DMS 273 (cell line): ENCODE data around the gene KIF3A.

Source experiments
- DNase-seq: peaks from one replicate; lab custom pipeline; 2025; ENCODE audit not compliant: unreplicated experiment; lab: John Stamatoyannopoulos, UW

The KIF3A gene

GRCh38 chr5:132736853-132737833 lies at the start of gene KIF3A:
TSS of gene KIF3A (minus strand) at chr5:132737546. CDS start at chr5:132737419, 127 bp downstream.
- DNase-seq = peak; percentile 99

GRCh38 chr5:132787076-132787475 lies 49.7 kb upstream of the KIF3A start:
- DNase-seq = no peak

DNA sequence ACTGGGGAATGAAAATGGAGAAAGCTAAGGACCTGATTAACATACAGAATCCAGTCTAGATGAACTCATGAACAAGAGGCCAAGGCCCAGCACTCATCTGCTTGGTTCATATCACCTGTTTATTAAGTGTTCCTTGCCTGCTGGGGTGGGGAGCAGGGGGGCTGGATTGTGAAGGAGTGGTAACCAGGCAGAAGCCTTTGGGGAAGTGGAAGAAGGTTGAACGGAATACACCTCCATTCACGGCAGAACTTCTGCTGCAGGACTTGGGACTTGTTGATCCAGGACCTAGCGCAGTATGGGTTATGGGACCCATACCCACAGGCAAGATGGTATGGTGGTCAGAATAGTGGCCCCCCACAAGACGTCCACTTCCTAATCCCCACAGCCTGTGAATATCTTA lies 48.5 kb upstream of the KIF3A start:
- DNase-seq = no peak

DNA sequence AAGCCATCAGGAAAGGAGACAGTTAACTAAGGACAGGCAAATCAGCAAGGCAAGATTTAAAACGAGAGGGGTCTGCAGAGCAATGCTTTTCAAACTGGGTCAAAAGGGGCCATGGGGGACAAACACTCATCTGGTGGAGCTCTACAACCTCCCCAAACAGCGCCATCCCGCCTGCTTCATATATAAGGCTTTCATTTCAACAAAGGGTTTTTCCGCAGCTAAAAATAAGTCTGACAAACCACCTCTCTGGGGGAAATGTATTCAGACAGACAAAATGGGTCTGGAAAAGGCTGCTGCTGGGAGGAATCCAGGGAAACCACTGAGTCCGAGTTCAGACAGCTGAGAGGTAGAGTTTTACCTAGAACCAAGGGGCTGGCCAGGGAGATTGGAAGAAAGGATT lies 48.0 kb upstream of the KIF3A start:
- no peak for DNase-seq

- no peak for DNase-seq
These were observed 44.8 kb upstream of the KIF3A start for GRCh38 chr5:132782101-132782500.

DNA sequence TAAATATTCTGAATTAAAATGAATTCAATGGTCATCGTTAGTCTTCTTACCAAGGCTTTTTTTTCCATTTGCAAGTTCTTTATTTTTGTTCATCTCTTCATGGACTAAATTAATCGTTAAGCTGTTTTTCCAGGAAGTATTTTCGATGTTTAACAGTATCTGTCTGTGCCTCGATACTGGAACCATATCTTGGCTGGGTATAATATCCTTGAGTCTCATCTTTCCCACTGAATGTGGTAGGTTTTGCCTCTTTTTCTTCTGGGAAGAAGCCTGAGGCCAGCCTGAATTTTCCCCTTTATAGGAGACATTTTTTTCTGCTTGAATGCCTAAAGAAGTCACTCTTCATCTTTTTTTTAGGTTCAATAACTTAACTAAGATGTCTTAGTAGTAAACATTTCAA lies 43.7 kb upstream of the KIF3A start:
- DNase-seq = no peak

DNA sequence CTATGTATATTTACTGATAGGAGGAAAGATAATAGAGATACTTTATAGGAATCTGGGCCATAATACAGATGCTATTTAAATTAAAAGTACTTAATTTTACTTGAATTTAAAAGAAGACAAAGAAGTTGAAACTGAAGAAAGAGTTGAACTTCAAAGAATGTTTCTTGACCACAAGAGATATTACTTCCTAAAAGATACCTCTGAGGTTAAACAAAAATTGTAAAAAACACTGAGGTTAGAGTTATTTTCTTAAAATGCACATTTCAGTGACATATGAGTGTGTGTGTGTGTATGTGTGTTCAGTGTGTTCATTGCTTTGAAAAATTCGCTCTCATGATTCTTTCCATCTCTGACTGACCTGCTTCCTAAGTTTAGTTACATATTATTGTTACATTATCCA lies 43.2 kb upstream of the KIF3A start:
- DNase-seq = no peak

DNA sequence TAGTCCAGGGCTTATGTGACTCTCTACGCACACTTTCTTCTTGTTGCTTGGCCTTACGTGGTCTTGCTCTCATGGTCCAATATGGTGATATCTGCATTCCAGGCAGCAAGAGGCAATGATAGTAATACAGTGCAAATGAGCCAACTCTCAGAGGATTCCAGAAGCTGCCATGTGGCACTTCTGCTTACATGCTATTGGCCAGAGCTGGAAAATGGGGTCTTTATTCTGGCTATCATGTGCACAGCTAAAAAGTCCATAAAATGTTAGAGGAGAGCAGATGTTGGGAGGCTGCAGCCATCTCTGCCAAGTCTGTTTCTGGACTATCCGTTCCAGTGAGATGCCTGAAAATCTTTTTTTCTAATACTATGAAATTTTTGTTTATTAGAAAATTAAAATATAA lies 42.6 kb upstream of the KIF3A start:
- peak; percentile 21 for DNase-seq

- DNase-seq = no peak
These were observed 41.5 kb upstream of the KIF3A start for GRCh38 chr5:132778856-132779255.

- no peak for DNase-seq
These were observed 40.8 kb upstream of the KIF3A start for GRCh38 chr5:132778129-132778528.

- DNase-seq = peak; percentile 75
These were observed 40.1 kb upstream of the KIF3A start, which contains the start of gene SEPTIN8 for GRCh38 chr5:132777209-132778069. TSS of gene SEPTIN8 (minus strand) at chr5:132777239. CDS start at chr5:132777137, 102 bp downstream.

DNA sequence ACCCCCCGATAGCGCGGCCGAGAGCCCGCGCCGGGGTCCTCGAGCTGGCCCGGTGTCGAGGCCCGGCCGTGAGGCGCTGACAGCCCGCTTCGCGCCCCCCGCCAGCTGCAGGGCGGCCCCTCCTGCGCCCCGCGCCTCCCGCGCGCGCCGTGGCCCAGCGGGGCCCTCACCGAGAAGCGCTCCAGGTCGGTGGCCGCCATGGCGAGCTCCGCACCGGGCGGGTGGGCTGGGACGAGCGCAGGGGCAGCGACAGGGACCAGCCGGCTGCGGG lies 39.5 kb upstream of the KIF3A start:
- DNase-seq = no peak

GRCh38 chr5:132776131-132776937 lies 39.0 kb upstream of the KIF3A start:
- peak; percentile 72 for DNase-seq

GRCh38 chr5:132775476-132775961 lies 38.2 kb upstream of the KIF3A start:
- peak; percentile 52 for DNase-seq

DNA sequence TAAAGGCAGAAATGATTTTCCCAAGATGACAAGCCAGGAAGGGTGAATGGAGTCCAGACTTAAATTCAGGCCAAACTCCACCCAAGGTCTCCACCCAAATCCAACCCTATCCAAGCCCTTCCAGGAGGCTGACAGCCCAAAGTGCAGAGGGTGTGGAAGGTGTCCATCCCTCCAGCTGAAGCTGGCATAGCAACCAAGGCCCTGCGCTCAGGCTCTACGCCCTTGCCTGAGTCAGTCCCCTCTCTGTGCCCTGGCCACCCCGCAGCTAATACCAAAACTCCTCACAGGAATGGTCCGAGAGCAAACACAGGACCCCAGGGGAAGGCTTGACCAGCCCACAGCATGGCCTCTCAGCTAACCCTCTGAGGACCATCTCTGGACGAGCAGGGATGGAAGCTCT lies 37.5 kb upstream of the KIF3A start:
- DNase-seq = no peak

- no peak for DNase-seq
These were observed 37.1 kb upstream of the KIF3A start for GRCh38 chr5:132774406-132774805.

DNA sequence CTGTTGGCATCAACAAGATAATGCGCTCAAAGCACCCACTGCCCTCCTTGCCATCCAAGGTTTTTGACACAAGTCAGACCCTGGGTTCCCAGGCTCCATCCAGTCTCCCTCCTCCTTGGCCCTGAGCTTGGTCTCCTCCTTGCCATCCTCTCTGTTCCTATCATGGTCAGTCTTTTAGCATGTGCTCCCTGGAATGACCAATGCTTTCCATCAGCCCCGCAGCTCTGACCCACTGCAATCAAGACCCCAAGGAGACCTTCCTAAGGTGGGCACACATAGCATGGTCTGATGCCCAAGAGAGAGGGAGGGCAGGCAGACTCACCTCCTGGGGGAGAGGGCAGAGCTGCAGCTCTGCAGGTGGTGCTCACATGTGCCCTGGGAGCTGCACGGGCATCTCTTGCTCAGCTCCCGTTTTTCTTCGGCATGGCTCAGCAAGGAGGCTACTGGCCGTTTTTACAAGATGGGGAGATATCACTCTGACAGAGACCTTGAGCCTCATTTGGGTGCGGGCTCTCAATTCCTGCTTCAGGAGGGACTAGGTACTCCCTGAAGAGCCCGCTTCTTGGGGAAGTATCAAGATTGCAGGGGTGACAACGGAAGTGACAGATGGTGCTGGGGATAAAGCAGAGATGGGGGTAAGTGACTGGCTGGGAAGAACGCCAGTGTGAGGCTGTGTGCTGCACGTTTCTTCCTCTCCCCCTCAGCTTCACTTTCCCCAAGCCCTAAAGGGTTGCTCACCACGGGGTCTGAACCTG lies 36.4 kb upstream of the KIF3A start:
- DNase-seq = peak; percentile 87

- DNase-seq = peak; percentile 85
These were observed 35.8 kb upstream of the KIF3A start for GRCh38 chr5:132773114-132773513.

- DNase-seq = no peak
These were observed 35.1 kb upstream of the KIF3A start for GRCh38 chr5:132772291-132773070.
